Gastroesophageal sphincter (tissue), 3 donors: ENCODE measurements around the gene FXR1.

ENCODE experiments used
- CTCF ChIP-seq, 4 experiments: fragments of 200-600 bp in 2 of 4; fragments of 450-650 bp in 2 of 4; sonication (generic) in 1 of 4; IDR thresholded peaks; one replicate each; pipeline ENCODE4 v1.5.1; 2017 to 2019; ENCODE audit warnings: antibody characterized with exemption in 4 of 4, mild to moderate bottlenecking in 2 of 4, moderate library complexity in 2 of 4
- EP300 ChIP-seq: sonication (generic); formaldehyde crosslinking; IDR thresholded peaks from one replicate; pipeline ENCODE4 v1.6.1; 2017; ENCODE audit warnings: antibody characterized with exemption, mild to moderate bottlenecking
- POLR2A ChIP-seq, 2 donors: fragments of 450-650 bp; IDR thresholded peaks; one replicate each; pipeline ENCODE4 v1.6.1; 2017; ENCODE audit warnings: antibody characterized with exemption in 2 of 2, mild to moderate bottlenecking in 2 of 2, moderate library complexity in 1 of 2
- POLR2AphosphoS5 ChIP-seq: sonication (generic); formaldehyde crosslinking; IDR thresholded peaks from one replicate; pipeline ENCODE4 v1.6.1; 2017; ENCODE audit warnings: antibody characterized with exemption

- TF ChIP-seq CTCF (IDR thresholded peaks at IDR 0.05) (no peak), EP300 (no peak), POLR2A (IDR thresholded peaks at IDR 0.05) (no peak), POLR2AphosphoS5 (no peak)
Measured at GRCh38 chr3:180882115-180882514, 30.4 kb upstream of the FXR1 start.
